IgD-negative memory B cell (primary cell): ENCODE data around the gene WDR1. TPM values are rescaled to one million over a fixed set of nuclear protein-coding genes. Genes with fewer than 3 reads are reported as not detected.
A peak's percentile ranks its signal among the peaks of the same experiment; 100 is the strongest.

Experiments used
- H3K27ac Mint-ChIP-seq, 3 donors: one replicate each; pipeline ENCODE4 v1.8.0; 2020 to 2022; ENCODE audit warnings: mild to moderate bottlenecking in 3 of 3, mixed read lengths in 3 of 3, moderate library complexity in 1 of 3
- H3K27me3 Mint-ChIP-seq: one replicate; pipeline ENCODE4 v1.8.0; 2021; ENCODE audit warnings: mixed read lengths
- H3K36me3 Mint-ChIP-seq: one replicate; pipeline ENCODE4 v1.8.0; 2020; ENCODE audit warnings: mild to moderate bottlenecking, mixed read lengths
- H3K4me1 Mint-ChIP-seq, 3 donors: one replicate each; pipeline ENCODE4 v1.8.0; 2020 to 2022; ENCODE audit warnings: mixed read lengths in 3 of 3, mild to moderate bottlenecking in 1 of 3
- H3K4me3 Mint-ChIP-seq, 4 donors: one replicate each; pipeline ENCODE4 v1.8.0; 2020 to 2022; ENCODE audit warnings: mild to moderate bottlenecking in 4 of 4, mixed read lengths in 4 of 4, moderate library complexity in 3 of 4
- H3K9me3 Mint-ChIP-seq, 3 donors: one replicate each; pipeline ENCODE4 v1.8.0; 2020 to 2021; ENCODE audit warnings: mixed read lengths in 3 of 3, mild to moderate bottlenecking in 1 of 3
- polyA plus RNA-seq: library from polyadenylated mRNA; unstranded; fragments of 300-500 nt; fragmentation: Illumina TruSeq; gene quantifications from one replicate; pipeline ENCODE4 v1.2.3, GENCODE V29; 2021

The WDR1 gene
- polyA plus RNA-seq, 1 donor from 2014 or later: 213 TPM

DNA sequence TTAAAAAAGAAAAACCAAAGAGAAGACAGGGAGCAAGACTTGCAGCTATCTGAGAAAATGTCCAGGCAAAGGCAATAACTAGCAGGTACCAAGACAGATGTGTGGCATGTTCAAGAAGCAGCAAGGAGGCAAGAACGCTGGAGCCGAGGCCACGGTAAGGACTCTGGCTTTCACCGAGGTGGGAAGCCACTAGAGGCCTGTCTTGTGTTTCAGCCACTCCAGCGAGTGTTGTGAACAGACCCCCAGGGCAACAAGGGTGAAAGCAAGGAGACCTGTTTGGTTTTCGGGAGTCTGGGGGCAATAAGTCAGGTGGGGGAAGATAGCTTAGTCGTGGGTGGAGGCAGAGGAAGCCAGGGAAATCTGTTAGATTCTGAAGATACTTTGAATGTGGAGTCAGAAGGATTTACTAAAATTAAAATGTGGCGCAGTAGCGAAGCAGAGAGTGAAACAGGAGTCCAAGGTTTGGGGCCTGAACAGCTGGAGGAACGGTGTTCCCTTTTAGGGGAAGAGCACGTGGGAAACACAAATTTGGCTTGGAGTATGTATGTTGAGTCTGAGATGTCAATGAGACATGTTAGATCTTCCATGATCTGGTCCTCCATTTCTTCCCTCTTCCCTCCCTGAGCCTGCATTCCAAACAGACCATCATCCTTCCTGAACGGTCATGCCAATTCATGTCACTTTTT, 3.1 kb downstream of the WDR1 start:
- H3K27ac Mint-ChIP-seq: peak overlapping the region in 2 of 3 donors; percentile 53 to 99
- no peaks in the 10 kb centered on the region for H3K36me3 Mint-ChIP-seq
- H3K4me3 Mint-ChIP-seq: peak overlapping the region in 2 of 4 donors; percentile 77 to 98
- peaks cover 1% of the 10 kb centered on the region for H3K27me3 Mint-ChIP-seq
- H3K9me3 Mint-ChIP-seq: no peaks in the 10 kb centered on the region
- H3K4me1 Mint-ChIP-seq: peaks cover 39 to 57% (median 57%) of the 10 kb centered on the region in 3 donors

DNA sequence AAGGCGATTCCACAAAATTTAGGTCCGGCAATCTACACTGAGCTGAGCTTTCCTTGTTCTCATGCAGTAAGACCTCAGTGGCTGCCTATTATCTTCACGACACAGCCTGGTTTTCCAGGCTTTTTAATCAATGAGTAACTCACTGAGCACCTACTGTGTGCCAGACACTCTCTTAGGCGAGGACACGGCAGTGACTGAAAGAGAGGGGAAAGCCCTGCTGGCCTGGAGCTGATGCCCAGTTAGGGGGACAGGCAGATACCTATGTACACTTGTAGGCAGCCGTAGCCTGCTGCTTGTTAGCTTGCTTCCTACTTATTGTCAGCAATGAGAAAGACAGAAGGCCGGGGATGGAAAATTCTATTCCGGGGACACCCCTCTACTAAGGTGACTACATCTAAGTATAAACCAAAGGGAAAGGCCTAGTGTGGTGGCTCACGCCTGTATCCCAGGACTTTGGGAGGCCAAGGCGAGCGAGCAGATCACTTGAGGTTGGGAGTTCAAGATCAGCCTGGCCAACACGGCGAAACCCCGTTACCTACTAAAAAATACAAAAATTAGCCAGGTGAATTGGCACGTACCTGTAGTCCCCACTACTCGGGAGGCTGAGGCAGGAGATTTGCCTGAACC, 3.8 kb downstream of the WDR1 start:
- Mint-ChIP-seq H3K27ac (peak overlapping the region in 2 of 3 donors; percentile 53 to 99), H3K27me3 (no peaks in the 10 kb centered on the region), H3K4me3 (peak overlapping the region in 2 of 4 donors; percentile 77 to 98), H3K9me3 (no peaks in the 10 kb centered on the region), H3K36me3 (no peaks in the 10 kb centered on the region), H3K4me1 (peaks cover 35 to 54% (median 53%) of the 10 kb centered on the region in 3 donors)

DNA sequence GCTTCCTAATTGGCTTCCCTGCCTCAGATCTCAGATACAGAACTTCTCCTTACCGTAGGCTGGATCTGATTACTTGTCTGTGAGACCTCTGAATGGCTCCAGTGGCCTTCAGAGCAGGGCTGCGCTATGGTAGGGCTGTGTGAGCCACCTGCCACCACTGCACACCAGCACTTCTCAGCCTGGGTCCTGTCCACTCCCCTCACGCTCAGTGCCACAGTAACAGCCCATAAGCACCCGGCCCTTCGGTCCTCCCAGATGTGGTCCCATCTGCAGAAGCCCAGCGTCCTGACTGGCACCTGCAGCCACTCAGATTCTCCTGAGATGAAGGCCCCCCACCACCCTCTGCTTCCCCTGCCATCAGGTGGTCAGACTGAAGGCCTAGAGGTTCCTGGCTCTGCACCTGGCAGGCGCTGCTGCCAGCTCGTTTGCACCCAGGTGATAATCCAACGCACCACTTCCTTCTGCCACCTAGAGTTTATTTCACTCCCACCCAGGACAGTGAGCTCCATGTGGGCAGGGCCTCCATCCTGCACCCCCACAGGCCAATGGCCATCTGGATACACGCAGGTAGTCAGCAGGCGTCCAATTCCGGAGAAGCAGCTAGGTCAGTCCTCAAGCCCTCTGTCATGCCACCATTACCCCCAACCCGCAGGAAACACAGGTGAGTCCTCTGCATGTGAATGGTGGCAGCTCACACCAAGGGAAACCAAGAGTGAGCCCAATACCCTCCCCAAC, 5.4 kb downstream of the WDR1 start:
- Mint-ChIP-seq H3K27ac (peak overlapping the region in 1 of 3 donors; percentile 45), H3K27me3 (no peaks in the 10 kb centered on the region), H3K9me3 (no peaks in the 10 kb centered on the region), H3K4me1 (peaks cover 41 to 61% (median 43%) of the 10 kb centered on the region in 3 donors), H3K4me3 (peak overlapping the region in 2 of 4 donors; percentile 52 to 70), H3K36me3 (peaks cover under 1% of the 10 kb centered on the region)

DNA sequence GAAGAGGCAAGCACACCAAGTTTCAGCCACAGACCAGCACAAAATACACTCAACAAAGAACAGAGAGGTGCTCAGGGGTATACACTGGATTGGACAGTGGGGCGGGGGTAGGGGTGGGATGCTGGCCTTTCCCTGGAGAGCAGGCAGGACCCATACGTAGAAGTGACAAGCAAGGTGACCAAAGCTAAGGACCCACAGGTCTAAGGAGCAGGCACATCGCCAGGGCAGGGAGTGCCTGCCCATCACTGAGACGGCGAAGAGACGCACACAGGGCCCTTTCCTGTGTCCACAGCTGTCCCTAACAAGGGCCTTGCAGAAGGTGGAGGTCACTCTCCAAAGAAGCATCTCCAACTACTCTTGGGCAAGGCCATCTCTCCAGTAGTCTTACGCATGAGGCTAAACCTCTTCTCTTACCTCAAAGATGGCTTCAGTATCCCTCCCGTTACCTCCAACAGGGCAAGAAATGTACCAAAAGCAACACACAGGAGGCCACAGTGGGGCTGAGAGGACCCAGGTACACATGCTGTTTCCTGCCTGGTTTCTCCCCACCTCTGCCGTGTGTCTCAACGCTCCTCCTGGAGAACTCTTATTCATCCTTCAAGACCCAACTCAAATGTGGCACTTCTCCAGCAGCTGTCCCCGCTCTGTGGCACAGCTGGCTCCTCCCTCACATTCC, 6.5 kb downstream of the WDR1 start:
- Mint-ChIP-seq H3K9me3 (no peaks in the 10 kb centered on the region), H3K36me3 (peaks cover 4% of the 10 kb centered on the region), H3K4me1 (peaks cover 37 to 63% (median 45%) of the 10 kb centered on the region in 3 donors), H3K4me3 (peak overlapping the region in 2 of 4 donors; percentile 58 to 77), H3K27ac (peak overlapping the region in 1 of 3 donors; percentile 78), H3K27me3 (no peaks in the 10 kb centered on the region)

DNA sequence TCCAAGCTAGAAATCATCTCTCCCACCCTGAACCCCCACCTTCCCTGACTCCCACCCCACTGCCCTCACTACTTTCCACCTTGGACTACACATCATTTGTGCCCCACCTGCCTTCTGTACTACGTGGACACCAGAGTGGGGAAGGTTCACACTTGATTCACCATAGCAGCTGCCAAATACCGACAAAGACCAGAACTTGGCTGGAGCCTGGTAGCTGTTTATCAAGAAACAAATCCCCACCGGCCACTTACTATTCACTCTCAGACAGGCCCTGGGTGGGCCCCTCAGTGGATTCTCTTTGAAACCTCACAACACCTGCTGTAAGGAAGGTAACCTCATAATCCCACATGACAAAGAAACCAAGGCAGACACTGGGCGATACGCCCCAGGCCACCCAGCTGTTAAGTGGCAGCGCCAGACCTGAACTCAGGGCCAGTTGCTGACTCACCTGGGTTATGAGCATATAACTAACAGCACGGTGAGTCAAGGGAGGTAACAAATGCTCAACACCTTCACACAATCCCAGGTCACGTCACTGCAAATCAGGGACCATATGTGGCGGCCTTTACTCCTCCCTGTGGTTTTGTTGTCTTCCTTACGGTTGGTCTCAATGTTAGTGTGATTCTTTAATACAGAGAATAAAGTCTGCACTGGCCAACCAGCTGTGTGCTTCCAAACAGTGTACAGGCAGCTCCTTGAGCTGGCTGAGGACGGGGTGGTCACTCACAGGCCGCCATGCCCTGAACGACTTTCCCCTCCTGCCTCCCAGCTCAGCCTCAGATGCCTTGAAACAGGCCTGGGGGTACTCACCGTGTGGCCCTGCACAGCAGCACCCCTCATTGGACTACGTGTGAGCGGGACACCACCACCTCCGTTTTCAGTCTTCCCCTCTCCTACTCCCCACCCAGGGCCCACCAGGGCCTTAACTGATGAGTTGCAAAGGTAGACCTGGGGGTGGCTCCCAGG, 7.5 kb downstream of the WDR1 start:
- Mint-ChIP-seq H3K4me3 (peak overlapping the region in 3 of 4 donors; percentile 58 to 88 (median 77)), H3K9me3 (no peaks in the 10 kb centered on the region), H3K36me3 (peaks cover 4% of the 10 kb centered on the region), H3K4me1 (peaks cover 30 to 64% (median 42%) of the 10 kb centered on the region in 3 donors), H3K27me3 (no peaks in the 10 kb centered on the region), H3K27ac (peak overlapping the region in 2 of 3 donors; percentile 5 to 78)

DNA sequence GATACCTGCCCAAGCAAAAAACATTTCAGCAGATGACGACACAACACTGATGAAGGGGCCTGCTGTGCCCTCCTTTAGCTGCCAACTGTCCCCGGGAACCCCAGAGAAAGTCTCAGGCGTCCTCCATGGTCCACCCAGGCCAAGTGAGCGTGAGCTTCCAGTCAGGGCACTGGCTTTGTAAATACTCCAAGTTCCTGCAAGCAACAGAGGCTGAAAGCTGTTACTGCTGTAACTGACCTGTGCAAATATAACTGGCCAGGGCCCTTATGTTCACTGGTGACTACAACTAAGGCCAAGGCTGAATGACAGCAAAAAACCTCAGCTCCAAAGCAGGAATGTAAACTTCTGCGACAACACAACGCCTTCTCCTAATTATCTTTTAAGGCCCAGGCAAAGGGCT, 8.2 kb downstream of the WDR1 start:
- peaks cover 23 to 62% (median 44%) of the 10 kb centered on the region in 3 donors for H3K4me1 Mint-ChIP-seq
- peak overlapping the region in 3 of 4 donors; percentile 12 to 88 (median 65) for H3K4me3 Mint-ChIP-seq
- H3K27ac Mint-ChIP-seq: peak overlapping the region in 2 of 3 donors; percentile 78 to 86
- H3K27me3 Mint-ChIP-seq: no peaks in the 10 kb centered on the region
- H3K36me3 Mint-ChIP-seq: peaks cover 4% of the 10 kb centered on the region
- H3K9me3 Mint-ChIP-seq: no peaks in the 10 kb centered on the region

DNA sequence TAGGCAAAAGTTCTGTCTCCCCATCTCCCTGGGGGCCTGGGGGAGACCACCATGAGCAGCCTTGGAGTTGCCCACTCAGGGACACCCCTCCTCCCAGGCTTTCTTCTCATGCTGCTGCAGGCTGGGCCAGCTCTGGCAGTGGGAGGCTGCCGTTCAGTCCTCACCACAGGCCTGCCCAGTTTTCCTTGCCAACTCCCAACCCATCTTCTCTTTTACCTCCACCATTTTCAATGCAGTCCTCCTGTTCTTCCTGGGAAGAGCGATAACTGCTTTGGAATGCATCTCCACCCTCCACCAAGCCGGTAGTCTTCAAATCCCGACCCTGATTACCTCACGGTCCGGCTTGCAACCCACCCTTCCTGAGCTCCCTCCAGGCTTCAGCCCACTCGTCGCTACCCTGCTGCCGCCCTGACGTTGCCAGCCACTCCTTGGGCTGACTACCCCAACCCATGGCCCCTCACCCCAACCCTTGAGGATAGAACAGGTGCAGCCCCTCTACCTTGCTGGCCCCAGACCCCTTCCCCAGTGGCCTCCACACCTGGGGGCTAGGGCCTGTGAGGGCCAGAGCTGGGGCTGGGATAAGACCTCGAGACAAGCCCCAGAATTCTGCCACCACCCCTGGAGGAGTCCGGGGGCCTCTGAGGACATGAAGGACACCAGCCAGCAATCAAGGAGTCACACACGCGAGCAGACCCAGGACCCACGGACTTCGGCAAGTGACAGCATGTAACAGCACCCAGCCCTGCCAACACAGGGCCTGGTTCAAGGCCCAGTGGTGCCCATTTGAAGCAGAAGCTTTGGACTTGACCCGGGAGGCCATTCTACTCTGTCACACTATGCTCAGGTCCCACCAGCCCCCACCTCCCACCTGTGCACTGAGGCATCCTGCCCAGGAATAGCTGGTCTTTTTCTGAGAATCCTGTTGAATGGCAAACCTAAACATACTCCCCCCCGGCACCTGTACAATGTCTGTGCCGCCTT, 9.2 kb downstream of the WDR1 start:
- peaks cover 4% of the 10 kb centered on the region for H3K36me3 Mint-ChIP-seq
- no peaks in the 10 kb centered on the region for H3K9me3 Mint-ChIP-seq
- peak overlapping the region in 2 of 4 donors; percentile 65 to 70 for H3K4me3 Mint-ChIP-seq
- peaks cover 23 to 60% (median 48%) of the 10 kb centered on the region in 3 donors for H3K4me1 Mint-ChIP-seq
- no peaks in the 10 kb centered on the region for H3K27me3 Mint-ChIP-seq
- peak overlapping the region in 2 of 3 donors; percentile 39 to 93 for H3K27ac Mint-ChIP-seq

DNA sequence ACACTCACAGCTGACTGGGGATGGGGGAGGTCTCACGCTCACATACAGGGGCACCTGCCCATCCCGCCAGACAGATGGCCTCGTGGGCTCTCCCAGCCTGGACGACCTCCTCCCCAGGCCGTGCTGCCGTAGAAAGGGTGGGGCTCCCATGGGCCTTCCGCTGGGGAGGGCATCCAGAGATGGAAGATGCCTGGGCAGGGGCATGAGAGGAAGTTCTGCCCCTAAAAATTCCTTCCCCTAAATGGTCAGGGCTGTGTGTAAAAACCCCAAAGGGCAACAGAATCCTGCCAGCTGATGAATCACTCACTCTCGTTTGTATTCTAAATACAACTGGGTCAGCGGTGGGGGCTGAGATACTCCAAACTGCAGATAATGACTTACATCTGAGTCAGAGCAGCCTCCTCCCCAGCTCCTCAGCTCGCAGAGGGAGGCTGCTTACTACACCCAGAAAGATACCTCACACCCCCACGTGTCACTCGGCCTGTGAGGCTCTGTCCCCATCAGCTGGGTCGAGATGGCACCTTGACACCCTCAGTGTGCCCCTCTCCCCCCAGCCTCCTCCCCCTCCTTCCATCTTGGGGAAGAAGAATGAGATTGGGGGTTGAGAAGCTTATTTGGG, 10.1 kb downstream of the WDR1 start:
- peaks cover 4% of the 10 kb centered on the region for H3K36me3 Mint-ChIP-seq
- peak overlapping the region in 1 of 4 donors; percentile 49 for H3K4me3 Mint-ChIP-seq
- H3K27ac Mint-ChIP-seq: peak overlapping the region in 1 of 3 donors; percentile 93
- peaks cover 28 to 62% (median 54%) of the 10 kb centered on the region in 3 donors for H3K4me1 Mint-ChIP-seq
- H3K27me3 Mint-ChIP-seq: no peaks in the 10 kb centered on the region
- no peaks in the 10 kb centered on the region for H3K9me3 Mint-ChIP-seq

DNA sequence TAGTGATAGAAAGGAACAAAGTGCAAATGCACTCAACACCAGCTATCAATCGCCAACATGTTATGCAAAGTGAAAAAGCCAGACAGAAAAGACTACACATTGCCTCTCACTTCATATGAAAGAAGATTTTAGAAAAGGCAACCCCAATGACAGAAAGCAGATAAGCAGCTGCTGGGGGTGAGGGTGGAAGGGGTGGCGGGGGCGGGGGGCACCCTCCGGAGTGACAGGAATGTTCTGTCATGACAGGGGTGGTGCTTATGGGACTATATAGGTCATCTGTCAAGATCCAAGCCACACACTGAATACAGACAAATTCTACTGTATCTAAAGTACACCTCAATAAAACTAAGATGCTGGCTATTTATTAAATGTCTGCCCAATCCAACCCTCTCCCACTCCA, 10.7 kb downstream of the WDR1 start:
- Mint-ChIP-seq H3K27ac (peak overlapping the region in 2 of 3 donors; percentile 76 to 78), H3K27me3 (no peaks in the 10 kb centered on the region), H3K9me3 (no peaks in the 10 kb centered on the region), H3K4me1 (peaks cover 31 to 65% (median 58%) of the 10 kb centered on the region in 3 donors), H3K4me3 (no peak overlapping the region), H3K36me3 (peaks cover 4% of the 10 kb centered on the region)

DNA sequence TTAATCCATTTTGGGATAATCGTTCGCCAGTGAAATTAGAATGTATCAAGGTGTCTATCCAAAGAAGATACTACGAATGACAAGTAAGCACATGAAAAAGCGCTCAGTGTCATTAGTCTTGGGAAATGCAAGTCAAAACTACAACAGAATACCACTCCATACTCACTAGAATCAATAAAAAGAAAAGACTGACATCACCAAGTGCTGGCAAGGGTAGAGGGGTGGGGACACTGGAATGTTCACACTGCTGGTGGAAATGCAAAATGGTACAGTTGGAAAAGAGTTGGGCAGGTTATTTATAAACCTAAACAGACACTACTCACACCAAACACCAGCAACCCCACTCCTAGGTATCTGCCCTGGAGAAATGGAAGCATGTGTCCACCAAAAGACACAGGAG, 11.2 kb downstream of the WDR1 start:
- Mint-ChIP-seq H3K4me3 (no peak overlapping the region), H3K4me1 (peaks cover 26 to 68% (median 54%) of the 10 kb centered on the region in 3 donors), H3K36me3 (peaks cover 4% of the 10 kb centered on the region), H3K27ac (peak overlapping the region in 2 of 3 donors; percentile 78 to 91), H3K27me3 (no peaks in the 10 kb centered on the region), H3K9me3 (no peaks in the 10 kb centered on the region)

DNA sequence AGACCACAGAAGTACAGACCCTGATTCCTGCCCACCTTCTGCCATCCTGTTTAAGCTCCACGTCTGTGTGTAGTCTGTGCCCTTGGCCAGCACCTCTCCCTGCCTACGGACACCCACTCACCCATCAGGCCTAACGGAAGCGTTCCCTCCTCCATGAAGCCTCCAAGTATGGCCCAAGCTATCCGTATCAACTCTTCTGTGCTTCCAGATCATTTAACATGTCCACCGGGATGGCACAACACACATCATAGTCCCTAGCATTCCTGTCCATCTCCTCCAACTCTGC, 11.7 kb downstream of the WDR1 start:
- no peak overlapping the region for H3K4me3 Mint-ChIP-seq
- H3K4me1 Mint-ChIP-seq: peaks cover 22 to 67% (median 52%) of the 10 kb centered on the region in 3 donors
- H3K36me3 Mint-ChIP-seq: peaks cover 4% of the 10 kb centered on the region
- H3K27me3 Mint-ChIP-seq: no peaks in the 10 kb centered on the region
- H3K9me3 Mint-ChIP-seq: no peaks in the 10 kb centered on the region
- H3K27ac Mint-ChIP-seq: peak overlapping the region in 2 of 3 donors; percentile 78 to 91

DNA sequence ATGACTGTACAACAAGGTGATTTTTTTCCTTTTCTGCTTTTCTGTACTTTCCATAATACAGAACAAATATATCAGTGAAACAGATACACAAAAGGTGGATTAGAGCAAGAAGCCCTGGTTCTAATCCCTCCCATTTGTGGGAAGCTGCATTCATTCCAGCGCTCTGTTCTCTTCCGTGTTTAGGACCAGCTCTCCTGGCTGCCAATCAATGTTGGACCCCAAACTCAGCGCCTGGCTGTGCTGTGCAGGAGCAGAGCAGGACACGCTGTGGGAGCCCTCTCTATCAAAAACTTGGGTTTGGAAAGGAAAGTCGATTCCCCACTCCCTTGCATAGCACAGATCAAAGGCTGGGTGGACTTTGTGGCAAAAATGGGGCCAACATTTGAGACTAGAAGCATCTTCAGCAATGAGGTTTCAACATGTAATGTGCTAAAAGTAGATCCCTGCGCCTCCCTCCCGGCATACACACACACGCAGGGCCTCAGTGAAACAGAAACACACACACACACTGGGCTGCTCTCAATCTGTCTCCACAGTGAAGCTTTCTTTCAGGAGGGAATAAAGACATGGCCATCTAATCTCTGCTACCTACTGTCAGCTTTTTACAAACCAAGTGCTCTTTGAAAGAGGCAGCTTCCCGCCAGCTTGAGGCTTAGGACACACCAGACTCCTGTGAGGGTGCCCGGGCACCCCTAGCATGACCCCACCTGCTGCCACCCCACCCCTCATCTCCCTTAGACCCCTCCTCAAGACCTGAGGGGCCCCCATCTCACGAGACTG, 12.2 kb downstream of the WDR1 start:
- peaks cover 4% of the 10 kb centered on the region for H3K36me3 Mint-ChIP-seq
- H3K9me3 Mint-ChIP-seq: no peaks in the 10 kb centered on the region
- peak overlapping the region; percentile 44 to 91 (median 78) for H3K27ac Mint-ChIP-seq
- H3K4me1 Mint-ChIP-seq: peaks cover 22 to 65% (median 48%) of the 10 kb centered on the region in 3 donors
- H3K27me3 Mint-ChIP-seq: no peaks in the 10 kb centered on the region
- peak overlapping the region in 1 of 4 donors; percentile 13 for H3K4me3 Mint-ChIP-seq
